Neural cell (in vitro differentiated cells): ENCODE results near the gene KIF23. TPM values are rescaled to one million over a fixed set of nuclear protein-coding genes. Genes with fewer than 3 reads are reported as not detected.

Source experiments
- H2AFZ ChIP-seq: fragments of 200-600, 300-800 bp; sonication (generic), shearing (Covaris generic); 2 replicates; pipeline ENCODE4 v1.6.0; 2014; ENCODE audit warnings: low read depth, mild to moderate bottlenecking, antibody characterized with exemption, low read length, moderate library complexity
- H3F3A ChIP-seq: fragments of 200-600 bp; shearing (Covaris generic); 2 replicates; pipeline ENCODE4 v1.6.1; 2016; ENCODE audit warnings: mild to moderate bottlenecking, moderate library complexity, mixed read lengths, antibody characterized with exemption, low read length; ENCODE audit not compliant: insufficient read depth, poor library complexity, severe bottlenecking
- H3K27ac ChIP-seq: fragments of 200-600, 300-800 bp; sonication (generic), shearing (Covaris generic); 2 replicates; pipeline ENCODE4 v1.5.1; 2014; ENCODE audit warnings: mild to moderate bottlenecking, low read length, moderate library complexity
- H3K27me3 ChIP-seq: fragments of 300-800, 200-600 bp; sonication (generic), shearing (Covaris generic); 2 replicates; pipeline ENCODE4 v1.6.0; 2014; ENCODE audit warnings: mild to moderate bottlenecking, low read depth, low read length, moderate library complexity; ENCODE audit not compliant: insufficient read depth
- H3K36me3 ChIP-seq: fragments of 300-800, 200-600 bp; sonication (generic), shearing (Covaris generic); 2 replicates; pipeline ENCODE4 v1.5.1; 2014; ENCODE audit warnings: mild to moderate bottlenecking, antibody characterized with exemption, low read length, moderate library complexity; ENCODE audit not compliant: insufficient read depth
- H3K4me2 ChIP-seq: fragments of 300-800, 200-600 bp; sonication (generic), shearing (Covaris generic); 2 replicates; pipeline ENCODE4 v1.6.0; 2014; ENCODE audit warnings: mild to moderate bottlenecking, low read length
- H3K4me3 ChIP-seq: fragments of 300-800, 200-600 bp; sonication (generic), shearing (Covaris generic); 2 replicates; pipeline ENCODE4 v1.5.1; 2014; ENCODE audit warnings: mild to moderate bottlenecking, low read length, moderate library complexity
- H3K79me2 ChIP-seq: fragments of 200-600 bp; shearing (Covaris generic); replicated peaks from 2 replicates; pipeline ENCODE4 v1.6.0; 2014; ENCODE audit warnings: mild to moderate bottlenecking, low read length, moderate library complexity; ENCODE audit not compliant: insufficient read depth
- H3K9ac ChIP-seq: fragments of 300-800, 200-600 bp; sonication (generic), shearing (Covaris generic); 2 replicates; pipeline ENCODE4 v1.6.1; 2016; ENCODE audit warnings: mild to moderate bottlenecking, low read length, mixed read lengths
- H3K9me2 ChIP-seq: fragments of 200-600 bp; shearing (Covaris generic); 2 replicates; pipeline ENCODE4 v1.6.1; 2016; ENCODE audit warnings: mild to moderate bottlenecking, low read length, mixed read lengths; ENCODE audit not compliant: insufficient read depth
- H3K9me3 ChIP-seq: fragments of 200-600, 300-800 bp; sonication (generic), shearing (Covaris generic); 2 replicates; pipeline ENCODE4 v1.6.1; 2016; ENCODE audit warnings: mild to moderate bottlenecking, mixed run types, low read length, moderate library complexity, mixed read lengths
- H4K20me1 ChIP-seq: fragments of 200-600 bp; shearing (Covaris generic); 2 replicates; pipeline ENCODE4 v1.6.1; 2016; ENCODE audit warnings: mild to moderate bottlenecking, mixed run types; ENCODE audit not compliant: insufficient read depth
- EP300 ChIP-seq: fragments of 450-650 bp; conservative IDR thresholded peaks from 2 replicates; pipeline ENCODE4 v1.6.1; 2014; ENCODE audit warnings: antibody characterized with exemption, mild to moderate bottlenecking, moderate library complexity; ENCODE audit not compliant: poor library complexity, severe bottlenecking
- EZH2 ChIP-seq: fragments of 200-600, 300-800 bp; shearing (Covaris generic), sonication (generic); IDR thresholded peaks from 2 replicates; pipeline ENCODE4 v1.6.1; 2014; ENCODE audit warnings: antibody characterized with exemption, low read length, borderline replicate concordance, mild to moderate bottlenecking; ENCODE audit not compliant: insufficient read depth, poor library complexity, severe bottlenecking
- MXI1 ChIP-seq: fragments of 450-650 bp; conservative IDR thresholded peaks from 2 replicates; pipeline ENCODE4 v1.6.1; 2014; ENCODE audit warnings: antibody characterized with exemption, mild to moderate bottlenecking; ENCODE audit not compliant: poor library complexity, severe bottlenecking
- POLR2AphosphoS5 ChIP-seq: IDR thresholded peaks from 2 replicates; pipeline ENCODE4 v1.6.1; 2012
- RAD21 ChIP-seq: fragments of 450-650 bp; conservative IDR thresholded peaks from 2 replicates; pipeline ENCODE4 v1.6.1; 2014; ENCODE audit warnings: antibody characterized with exemption, mild to moderate bottlenecking, moderate library complexity
- REST ChIP-seq: IDR thresholded peaks from 2 replicates; pipeline ENCODE4 v1.6.1; 2012; ENCODE audit warnings: borderline replicate concordance
- SMC3 ChIP-seq: fragments of 450-650 bp; conservative IDR thresholded peaks from 2 replicates; pipeline ENCODE4 v1.6.1; 2014; ENCODE audit warnings: antibody characterized with exemption, mild to moderate bottlenecking, moderate library complexity; ENCODE audit not compliant: poor library complexity
- TAF1 ChIP-seq: IDR thresholded peaks from 2 replicates; pipeline ENCODE4 v1.6.1; 2012; ENCODE audit warnings: low read depth
- polyA plus RNA-seq: library from polyadenylated mRNA; depleted of rRNA; stranded (reverse); fragments of >200 nt; gene quantifications from 2 replicates; pipeline ENCODE4 v1.2.3, GENCODE V29; 2014
- TF ChIP-seq, protein P1 (sequence below): fragments of 450-650 bp; IDR thresholded peaks from 2 replicates; pipeline ENCODE4 v1.5.1; 2014; ENCODE audit warnings: antibody characterized with exemption, mild to moderate bottlenecking, moderate library complexity; ENCODE audit not compliant: poor library complexity, severe bottlenecking

KIF23 gene
- polyA plus RNA-seq, 1 donor from 2014 or later = 1.7 TPM

- TF ChIP-seq SMC3 (no peak), MXI1 (no peak), RAD21 (no peak), TAF1 (no peak), EP300 (no peak)
- Histone ChIP-seq H3K27ac (no peak overlapping the region), H3K4me2 (no peak overlapping the region), H3K9ac (no peak overlapping the region), H3K4me3 (no peak overlapping the region), H4K20me1 (no peaks in the 10 kb centered on the region), H3K9me2 (no peaks in the 10 kb centered on the region), H3K79me2 (no peaks in the 10 kb centered on the region), H3K9me3 (no peaks in the 10 kb centered on the region), H3K36me3 (no peaks in the 10 kb centered on the region), H3K27me3 (no peaks in the 10 kb centered on the region), H2AFZ (no peak overlapping the region), H3F3A (no peaks in the 10 kb centered on the region)
Observed at GRCh38 chr15:69395991-69396390, 18.2 kb upstream of the KIF23 start.

DNA sequence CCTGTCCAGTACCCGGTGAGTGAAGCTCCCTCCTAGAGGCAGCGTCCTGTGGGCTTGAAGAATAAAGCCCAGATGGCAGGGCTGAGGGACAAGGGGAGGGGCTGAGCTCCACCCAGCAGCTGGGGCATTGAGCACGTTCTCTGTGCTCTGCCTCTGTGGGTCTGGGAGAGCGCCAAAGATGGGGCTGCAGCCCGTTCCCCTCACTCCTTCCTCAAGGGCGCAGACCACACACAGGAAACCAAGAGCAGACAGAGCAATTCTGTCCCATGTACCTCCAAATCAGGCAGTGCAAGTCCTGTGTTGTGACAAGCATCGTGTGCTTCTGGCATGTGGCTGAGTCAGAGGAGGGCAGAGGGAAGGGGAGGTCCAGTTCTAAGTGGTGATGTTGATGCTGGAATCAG, 15.7 kb upstream of the KIF23 start:
- Histone ChIP-seq H3K9me2 (no peaks in the 10 kb centered on the region), H2AFZ (no peak overlapping the region), H3F3A (no peaks in the 10 kb centered on the region), H4K20me1 (no peaks in the 10 kb centered on the region), H3K9me3 (no peaks in the 10 kb centered on the region), H3K4me3 (no peak overlapping the region), H3K79me2 (no peaks in the 10 kb centered on the region), H3K9ac (no peak overlapping the region), H3K27me3 (no peaks in the 10 kb centered on the region), H3K27ac (no peak overlapping the region), H3K36me3 (no peaks in the 10 kb centered on the region), H3K4me2 (no peak overlapping the region)
- no peak for TF ChIP-seq EP300
- no peak for TF ChIP-seq SMC3
- no peak for TF ChIP-seq EZH2
- no peak for TF ChIP-seq MXI1
- no peak for TF ChIP-seq TAF1

DNA sequence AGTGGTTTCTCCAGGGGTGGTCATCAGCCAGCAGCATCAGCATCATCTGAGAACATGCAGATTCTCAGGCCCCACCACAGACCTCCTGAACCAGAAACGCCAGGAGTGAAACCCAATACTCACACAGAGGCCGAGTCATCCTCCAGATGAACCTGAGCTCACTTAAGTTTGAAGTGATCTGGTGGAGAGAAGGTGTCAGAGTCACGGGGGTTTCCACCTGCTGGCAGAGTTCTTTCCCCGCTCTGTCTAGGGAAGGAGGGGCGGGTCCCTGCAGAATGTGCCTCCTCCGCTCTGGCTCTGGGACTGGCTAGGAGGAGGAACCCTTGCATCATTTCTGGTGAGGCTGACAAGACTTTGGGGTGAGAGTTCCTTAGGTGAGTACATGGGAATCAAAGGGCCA, 13.3 kb upstream of the KIF23 start:
- no peaks in the 10 kb centered on the region for H3K36me3 ChIP-seq
- H3K9me3 ChIP-seq = no peaks in the 10 kb centered on the region
- TF ChIP-seq EZH2 = no peak
- TF ChIP-seq REST = no peak
- TF ChIP-seq POLR2AphosphoS5 = no peak
- TF ChIP-seq, protein P1, sequence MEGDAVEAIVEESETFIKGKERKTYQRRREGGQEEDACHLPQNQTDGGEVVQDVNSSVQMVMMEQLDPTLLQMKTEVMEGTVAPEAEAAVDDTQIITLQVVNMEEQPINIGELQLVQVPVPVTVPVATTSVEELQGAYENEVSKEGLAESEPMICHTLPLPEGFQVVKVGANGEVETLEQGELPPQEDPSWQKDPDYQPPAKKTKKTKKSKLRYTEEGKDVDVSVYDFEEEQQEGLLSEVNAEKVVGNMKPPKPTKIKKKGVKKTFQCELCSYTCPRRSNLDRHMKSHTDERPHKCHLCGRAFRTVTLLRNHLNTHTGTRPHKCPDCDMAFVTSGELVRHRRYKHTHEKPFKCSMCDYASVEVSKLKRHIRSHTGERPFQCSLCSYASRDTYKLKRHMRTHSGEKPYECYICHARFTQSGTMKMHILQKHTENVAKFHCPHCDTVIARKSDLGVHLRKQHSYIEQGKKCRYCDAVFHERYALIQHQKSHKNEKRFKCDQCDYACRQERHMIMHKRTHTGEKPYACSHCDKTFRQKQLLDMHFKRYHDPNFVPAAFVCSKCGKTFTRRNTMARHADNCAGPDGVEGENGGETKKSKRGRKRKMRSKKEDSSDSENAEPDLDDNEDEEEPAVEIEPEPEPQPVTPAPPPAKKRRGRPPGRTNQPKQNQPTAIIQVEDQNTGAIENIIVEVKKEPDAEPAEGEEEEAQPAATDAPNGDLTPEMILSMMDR = no peak
- H3K4me3 ChIP-seq = no peak overlapping the region
- no peaks in the 10 kb centered on the region for H3K27me3 ChIP-seq
- H3K4me2 ChIP-seq = no peak overlapping the region
- no peaks in the 10 kb centered on the region for H3F3A ChIP-seq
- no peak overlapping the region for H3K9ac ChIP-seq
- H2AFZ ChIP-seq = no peak overlapping the region
- no peak overlapping the region for H3K27ac ChIP-seq
- H4K20me1 ChIP-seq = no peaks in the 10 kb centered on the region
- no peaks in the 10 kb centered on the region for H3K9me2 ChIP-seq
- H3K79me2 ChIP-seq = no peaks in the 10 kb centered on the region
